HG03039 (cell line): ENCODE data around the gene HSD11B2.
"Not testable (repeated sequence)": the region's sequence is repeated elsewhere in the genome, so short reads cannot be mapped to it uniquely, and the experiment has no call there.

Source experiments
- ATAC-seq: cut with Tn5 transposase; IDR thresholded peaks from one replicate; pipeline ENCODE4 v1.9.1; 2021; ENCODE audit warnings: mild to moderate bottlenecking, moderate library complexity; ENCODE audit not compliant: unreplicated experiment

HSD11B2 gene

DNA sequence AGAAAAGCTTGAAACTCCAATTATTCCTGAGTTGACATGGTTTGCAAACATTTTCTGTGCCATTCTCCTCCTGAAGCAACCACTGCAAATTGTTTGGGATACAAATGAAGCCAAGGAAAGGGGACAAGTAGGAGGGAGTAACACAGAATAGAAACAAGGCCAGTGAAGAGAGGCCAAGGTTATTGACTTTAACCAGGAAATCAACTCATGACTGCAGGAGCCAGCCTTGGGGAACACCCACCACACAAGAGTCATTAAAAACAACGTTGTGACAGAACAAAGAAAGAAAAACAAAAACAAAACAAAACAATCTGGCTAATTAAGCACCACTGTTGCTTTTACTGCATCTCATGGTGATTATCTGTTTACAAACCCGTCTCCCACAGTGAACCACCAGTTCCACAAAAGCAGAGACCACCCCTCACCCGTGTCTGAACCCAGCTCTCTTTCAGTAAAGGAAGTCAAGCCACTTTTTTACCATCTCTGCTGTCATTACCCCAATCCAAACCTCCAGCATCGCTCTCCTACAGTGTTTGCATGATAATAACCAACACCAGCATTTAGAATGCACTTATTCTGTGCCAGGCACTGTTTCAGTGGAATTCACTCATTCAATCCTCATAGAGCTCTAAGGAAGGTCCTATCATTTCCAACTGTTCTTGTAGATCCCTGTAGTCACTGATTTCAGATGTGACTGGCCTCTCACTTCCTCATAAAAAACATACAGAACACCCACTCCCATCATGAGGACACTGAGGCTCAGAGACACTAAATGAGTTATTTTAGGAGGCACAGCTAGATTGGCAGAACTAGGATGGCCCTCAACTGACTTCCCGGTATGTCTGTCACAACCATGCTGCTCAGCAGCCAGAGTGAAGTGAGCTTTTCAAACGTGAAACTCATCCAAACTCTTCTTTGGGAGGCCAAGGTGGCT is 16.7 kb upstream of the HSD11B2 start:
- no peak for ATAC-seq

DNA sequence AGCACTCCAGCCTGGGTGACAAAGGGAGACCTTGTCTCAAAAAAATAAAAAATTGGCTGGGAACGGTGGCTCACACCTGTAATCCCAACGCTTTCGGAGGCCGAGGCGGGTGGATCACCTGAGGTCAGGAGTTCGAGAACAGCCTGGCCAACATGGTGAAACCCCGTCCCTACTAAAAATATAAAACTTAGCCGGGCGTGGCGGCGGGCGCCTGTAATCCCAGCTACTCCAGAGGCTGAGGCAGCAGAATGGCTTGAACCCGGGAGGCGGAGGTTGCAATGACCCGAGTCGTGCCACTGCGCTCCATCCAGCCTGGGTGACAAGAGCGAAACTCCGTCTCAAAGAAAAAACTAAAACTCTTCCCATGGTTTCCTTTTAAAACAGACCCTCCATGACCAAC is 15.5 kb upstream of the HSD11B2 start:
- not testable (repeated sequence) for ATAC-seq

DNA sequence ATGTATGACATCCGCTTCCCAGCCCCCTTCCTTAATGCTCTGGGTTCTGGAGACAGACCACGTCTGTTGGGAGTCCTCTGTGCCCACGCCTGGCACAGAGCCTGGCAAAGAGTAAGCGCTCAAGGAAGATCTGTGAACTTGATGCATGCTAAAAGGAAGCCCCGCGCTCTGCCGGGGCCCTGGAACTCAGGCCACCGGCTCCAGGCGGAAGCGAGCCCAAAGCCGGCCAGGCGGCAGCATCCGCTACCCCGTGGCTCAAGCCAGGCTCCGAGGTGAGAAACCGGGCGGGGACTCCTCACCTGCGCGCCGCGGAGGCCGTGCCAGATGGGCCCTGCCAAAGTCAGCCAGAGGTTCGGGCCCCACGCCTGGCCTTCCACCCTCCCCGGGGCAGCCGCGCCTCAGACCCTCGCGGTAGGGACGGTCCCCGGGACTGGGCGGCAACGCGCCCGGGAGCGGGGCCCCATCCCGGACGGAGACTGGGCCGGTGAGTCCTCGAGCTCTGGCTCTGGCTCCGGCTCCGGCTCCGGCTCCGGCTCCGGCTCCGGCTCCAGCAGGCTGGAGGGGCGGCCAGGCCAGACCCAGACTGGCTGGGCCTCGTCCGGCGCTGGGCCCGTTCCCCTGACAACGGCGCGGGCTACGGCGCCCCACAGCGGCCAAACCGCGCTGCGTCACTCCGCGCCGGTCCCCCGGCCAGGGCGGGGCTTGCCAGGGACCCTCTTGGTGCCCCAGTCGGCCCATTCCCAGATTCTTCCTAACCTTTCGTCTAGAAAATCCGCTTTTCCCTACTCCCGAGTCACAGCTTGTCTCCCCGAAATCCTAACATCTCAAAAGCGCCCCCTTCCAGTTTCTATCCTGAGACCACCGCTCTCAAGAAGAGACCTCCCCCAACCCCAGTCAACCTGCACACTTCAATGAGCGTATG is 14.8 kb upstream of the HSD11B2 start, which contains the start of gene ZDHHC1:
Gene ZDHHC1, minus strand, starts transcription at position 606 of the 922 bp plus-strand sequence. CDS start 8,702 bp downstream, outside the sequence.
- ATAC-seq = no peak

DNA sequence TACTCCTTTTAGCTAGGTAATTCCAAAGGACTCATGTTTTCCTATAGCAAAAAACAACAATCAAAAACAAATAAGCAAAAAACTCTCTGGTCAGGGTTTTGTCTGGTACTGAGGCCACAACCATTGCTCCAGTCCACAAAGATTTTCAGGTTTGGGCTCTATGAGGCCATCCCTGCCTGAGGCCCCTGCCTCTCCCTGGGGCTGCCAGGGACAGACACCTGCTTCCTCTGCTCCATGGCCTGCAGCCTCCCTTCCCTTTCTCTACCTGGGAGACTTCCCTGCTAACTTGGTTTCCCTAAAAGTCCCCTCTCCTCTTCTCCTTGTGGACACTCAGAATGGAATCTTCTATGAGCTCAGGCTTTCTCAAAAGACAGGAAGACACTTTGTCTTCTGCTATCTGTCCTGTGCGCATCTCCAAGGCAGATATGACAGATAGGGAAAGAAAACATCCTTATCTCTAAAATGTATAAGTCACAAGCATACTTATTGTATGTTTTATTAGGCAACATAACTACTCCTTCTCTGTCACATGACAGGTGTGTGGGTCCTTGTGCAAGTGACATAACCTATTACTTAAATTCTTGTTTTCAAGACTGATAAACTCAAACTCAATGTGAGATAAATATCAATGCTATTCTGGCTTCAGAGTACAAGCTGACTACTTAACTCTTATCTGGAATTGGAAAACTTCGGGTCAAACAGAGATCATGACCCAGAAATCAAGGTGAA is 13.4 kb upstream of the HSD11B2 start:
- ATAC-seq = no peak

DNA sequence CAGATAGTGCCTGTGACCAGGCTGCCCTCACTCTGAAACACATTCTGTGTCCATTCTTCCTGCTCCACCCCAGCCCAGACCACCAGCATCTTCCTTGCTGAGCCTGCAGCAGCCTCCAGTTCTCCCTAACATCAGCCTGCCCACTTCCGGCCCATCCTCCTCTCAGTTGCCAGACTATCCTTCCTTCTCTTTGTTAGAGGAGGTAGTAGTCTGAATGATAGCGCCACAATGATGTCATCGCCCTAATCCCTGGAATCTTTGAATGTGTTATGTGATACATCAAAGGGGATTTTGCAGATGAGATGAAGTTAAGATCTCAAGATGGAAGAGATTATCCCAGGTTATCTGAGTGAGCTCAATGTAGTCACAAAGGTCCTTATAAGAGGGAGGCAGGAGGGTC is 11.4 kb upstream of the HSD11B2 start:
- no peak for ATAC-seq

DNA sequence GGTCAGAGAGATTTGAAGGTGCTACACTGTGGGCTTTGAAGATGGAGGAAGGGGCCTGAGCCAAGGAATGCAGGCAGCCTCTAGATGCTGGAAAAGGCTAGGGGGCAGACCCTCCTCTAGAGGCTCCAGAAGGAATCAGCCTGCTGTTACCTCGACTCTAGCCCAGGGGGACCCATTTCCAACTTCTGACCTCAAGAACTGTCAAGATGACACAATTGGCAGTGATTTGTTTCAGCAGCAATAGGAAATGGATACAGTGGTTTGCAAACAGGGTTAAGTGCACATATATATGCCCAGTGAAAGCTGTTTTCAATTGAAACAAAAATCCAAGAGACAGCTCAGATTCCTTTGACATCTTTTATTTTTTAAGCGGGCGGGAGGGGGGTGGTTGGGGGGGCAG is 11.0 kb upstream of the HSD11B2 start:
- no peak for ATAC-seq

DNA sequence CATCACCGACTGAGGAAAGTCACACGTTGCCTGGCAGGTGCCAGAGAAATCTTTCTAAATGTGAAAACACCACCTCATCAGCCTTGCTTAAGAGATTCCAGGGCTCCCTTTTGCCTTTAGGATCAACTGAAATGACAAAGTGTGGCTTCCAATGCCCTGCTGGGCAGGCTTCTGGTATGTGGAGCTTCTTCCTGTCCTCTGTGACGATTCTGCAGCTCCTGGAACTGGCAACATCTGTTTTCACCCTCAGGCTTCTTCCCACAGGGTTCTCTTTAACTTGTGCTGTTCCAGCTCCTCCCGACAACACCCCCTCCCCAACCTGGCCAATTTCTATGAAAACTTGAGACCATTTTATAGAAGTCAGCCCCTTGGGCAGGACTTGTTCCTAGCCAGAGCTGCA is 9.9 kb upstream of the HSD11B2 start:
- ATAC-seq = no peak

DNA sequence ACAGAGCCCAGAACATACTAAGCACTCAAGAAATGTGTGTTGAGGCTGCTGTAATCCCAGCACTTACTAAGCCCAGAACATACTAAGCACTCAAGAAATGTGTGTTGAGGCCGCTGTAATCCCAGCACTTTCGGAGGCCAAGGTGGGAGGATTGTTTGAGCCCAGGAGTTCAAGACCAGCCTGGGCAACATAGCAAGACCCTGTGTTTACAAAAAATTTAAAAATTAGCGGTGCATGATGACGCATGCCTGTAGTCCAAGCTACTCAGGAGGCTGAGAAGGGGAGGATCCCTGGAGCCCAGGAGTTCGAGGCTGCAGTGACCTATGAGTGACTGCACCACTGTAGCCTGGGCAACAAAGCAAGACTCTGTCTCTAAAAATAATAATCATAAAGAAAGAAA is 7.9 kb upstream of the HSD11B2 start:
- no peak for ATAC-seq

DNA sequence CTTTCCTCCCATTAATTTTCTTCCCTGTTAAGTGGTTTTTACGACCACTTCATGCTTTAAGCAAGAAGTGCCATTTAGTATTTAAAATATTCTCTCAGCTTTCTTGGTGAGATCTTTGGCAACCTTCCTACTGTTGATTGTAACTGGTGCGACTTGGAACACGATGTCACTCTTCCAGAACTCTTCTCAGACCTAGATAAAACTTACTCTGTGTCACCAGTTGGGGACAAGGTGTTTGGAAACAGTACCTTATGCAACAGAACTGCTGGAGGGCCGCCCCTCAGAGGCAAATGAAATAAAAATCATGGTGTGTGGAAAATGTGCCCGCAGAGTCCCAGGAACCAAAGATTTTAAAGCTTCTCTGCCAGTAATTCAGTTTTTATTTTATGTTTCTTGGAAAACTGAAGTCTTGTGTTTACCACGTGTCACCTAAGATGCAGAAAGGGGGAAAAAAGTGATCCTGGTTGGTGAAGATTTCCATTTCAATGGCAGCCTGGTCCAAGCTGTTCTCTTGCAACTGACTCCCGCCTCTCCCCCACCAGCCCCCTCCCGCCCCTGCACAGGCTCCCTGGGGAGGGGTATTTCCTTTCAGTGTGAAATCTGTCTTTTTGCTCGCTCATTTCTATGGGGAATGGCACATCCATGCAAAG is 7.2 kb upstream of the HSD11B2 start:
- ATAC-seq = no peak

DNA sequence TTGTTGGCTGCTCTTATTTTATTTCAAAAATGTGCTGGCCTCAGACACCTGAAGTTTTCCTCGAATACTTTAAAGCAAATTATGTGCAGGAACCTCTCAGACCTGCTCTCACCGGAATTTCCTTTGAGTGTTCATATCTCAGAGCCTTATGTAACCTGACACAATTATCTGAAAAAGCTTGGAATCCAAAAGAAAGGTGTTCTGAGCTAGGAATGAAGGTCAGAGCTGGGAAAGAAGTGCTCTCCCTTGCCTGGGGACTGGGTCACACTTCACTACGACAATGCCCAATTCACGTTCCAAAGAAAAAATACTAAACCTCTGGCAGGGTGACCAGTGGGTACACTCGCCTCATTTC is 6.7 kb upstream of the HSD11B2 start:
- no peak for ATAC-seq

DNA sequence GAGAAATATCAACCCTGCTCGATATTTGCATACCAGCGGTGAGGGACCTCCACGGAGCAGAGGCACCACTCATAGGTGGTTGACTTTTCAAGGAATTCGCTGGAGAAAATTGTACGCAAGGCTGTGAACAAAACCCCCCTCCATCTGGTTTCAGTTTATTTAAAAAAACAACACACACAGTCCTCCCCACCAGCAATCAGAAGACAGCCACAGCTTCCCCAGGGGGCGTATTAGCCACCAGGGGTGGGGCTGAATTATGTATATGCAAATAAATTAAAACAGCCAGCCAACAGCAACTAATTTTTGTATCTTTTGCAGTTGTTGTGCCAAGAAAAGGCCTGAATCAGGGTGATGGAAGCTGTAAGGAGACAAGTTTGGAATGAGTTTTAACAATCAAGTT is 5.9 kb upstream of the HSD11B2 start:
- no peak for ATAC-seq

DNA sequence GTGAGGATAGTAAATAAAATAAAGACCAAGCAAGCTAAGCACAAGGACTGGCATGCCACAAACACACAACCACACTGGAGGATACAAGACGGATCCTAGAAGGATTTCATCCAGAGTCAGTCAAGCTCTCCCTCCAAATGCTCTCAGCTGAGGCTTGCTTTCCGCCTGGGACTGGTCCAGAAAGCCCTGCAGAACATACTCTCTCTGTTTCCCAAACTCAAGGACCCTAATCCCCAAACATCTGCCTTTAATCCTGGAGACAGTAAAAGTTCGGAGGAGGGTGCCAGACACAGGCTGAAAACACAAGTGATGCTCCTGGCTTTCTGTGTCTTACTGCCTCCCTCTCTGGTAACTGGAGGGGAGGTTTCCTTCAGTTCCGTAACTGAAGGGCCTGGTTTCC is 5.3 kb upstream of the HSD11B2 start:
- no peak for ATAC-seq

DNA sequence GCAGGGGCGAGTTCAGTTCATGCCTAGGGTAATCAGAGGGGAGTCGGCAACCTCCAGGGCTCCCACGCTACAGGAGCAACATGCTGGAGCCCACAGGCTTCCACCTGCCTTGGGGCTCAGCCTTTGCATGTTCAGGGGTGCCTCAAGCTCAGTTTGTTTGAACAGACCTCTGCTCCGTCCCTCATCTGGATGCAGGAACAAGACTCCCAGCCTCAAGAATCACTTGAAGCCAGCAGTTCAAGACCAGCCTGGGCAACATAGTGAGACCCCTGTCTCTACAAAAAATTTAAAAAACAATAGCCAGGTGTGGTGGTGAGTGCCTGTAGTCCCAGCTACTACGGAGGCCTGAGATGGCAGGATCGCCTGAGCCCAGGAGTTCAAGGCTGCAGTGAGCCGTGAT is 4.9 kb upstream of the HSD11B2 start:
- ATAC-seq = no peak

DNA sequence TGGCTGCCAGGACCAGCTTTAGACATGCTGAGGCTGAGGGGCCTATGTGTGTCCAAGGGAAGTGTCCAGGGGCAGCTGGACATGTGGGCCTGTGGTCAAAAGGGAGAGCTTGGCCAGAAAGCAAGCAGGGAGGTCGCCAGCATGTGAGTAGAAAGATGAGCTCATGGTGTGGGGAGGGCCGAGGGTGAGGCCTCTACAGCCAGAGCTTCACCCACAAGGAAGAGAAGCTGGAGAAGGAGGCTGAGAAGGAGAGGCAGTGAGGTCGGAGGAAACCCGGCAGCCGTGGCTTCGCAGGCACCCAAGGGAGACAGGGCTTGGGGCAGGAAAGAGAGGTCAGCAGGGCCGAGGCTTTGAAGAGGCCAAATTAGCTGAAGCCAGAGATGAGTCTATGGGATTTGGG is 4.0 kb upstream of the HSD11B2 start:
- no peak for ATAC-seq

DNA sequence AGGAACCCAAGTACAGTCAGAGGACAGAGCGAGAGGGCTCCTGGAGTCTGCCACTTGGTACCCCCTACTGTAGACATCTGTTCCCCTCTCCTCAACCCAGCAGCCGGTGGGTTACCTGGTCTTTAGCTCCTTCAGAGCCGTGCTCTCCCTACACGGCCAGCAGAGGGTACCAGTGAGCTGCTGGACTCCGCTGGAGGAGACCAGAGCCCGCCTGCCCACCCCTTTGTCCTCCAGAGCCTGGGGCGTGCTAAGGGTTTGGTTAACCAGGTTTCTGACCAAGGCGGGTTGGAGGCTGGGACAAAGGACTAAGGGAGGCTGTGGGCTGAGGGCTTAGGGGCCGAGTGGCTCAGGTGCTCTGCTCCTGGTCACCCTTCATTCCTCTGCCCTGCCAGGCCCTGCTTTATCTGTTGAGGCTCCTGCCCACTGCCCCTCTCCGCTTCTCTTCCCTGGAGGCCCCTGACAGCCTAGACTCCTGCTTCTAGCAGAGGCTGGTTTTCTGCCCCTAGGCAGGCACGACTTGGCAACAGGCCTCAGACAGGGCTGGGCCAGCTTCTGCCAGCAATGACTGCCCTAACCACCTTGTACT is 2.7 kb upstream of the HSD11B2 start:
- ATAC-seq = no peak

DNA sequence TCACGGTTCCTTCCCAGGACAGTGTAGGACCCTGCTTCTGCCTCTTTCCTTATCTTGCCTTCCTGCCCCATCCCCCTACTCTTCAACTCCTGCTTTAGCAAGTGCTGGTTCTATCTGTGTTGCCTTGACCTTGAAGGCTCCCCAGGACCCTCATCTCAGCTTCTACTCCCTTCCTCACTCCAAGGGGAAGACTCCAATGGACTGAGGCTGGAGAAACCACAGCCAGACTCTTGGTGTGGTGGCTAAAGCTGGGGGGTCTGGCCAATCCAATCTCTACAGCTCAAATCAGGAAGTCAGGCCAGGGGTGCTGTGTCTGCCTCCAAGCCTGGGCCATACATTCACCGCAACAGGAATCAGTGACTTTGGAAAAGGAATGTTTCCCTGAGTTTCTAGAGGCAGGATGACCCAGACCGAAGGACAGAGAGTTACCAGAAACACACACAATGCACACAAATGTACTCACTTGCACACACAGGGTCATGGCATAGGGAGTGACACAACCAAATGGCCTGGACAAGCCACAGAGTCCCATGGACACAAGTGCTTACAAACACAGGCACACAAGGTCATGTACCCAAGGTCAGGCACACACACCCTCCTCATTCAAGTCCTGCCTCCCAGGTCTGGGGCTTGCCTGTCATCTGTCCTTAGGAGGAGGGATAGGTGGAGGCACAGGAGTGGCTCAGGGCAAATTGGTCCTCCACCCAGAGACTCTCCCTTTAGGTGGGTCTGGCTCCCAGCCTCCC is 1.7 kb upstream of the HSD11B2 start:
- no peak for ATAC-seq

DNA sequence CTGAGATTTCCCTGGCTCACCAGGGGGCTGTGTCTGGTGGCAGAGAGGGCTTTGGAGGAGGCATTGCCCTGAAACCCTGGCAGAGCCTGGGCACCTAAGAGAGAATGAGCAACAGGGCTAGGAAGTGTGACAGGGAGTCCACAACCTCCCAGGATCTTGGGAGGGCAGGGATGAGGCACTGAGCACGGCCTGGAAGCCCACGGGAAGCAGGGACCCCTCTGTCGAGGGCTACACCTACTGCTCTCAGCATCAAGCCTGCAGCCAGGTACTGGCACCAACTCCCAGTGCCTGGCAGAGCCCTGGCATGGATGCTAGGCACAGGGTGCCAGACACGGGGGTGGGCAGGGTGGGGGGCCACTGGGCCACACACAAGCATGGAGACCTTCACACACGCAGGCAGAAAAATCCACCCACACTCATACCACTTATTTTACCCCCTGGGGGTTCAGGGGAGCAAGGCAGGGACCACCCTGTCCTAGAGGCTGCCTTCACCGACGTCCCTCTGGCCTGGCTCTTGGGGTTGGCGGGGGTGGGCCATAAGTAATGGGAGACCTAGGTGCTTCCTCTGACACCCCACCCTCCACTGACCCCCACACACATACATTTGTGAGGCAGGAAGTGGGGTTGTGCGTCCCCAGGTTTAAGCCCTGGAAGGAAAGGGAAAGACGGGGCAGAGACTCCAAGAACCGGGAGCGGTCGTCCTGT is 970 bp upstream of the HSD11B2 start:
- no peak for ATAC-seq

DNA sequence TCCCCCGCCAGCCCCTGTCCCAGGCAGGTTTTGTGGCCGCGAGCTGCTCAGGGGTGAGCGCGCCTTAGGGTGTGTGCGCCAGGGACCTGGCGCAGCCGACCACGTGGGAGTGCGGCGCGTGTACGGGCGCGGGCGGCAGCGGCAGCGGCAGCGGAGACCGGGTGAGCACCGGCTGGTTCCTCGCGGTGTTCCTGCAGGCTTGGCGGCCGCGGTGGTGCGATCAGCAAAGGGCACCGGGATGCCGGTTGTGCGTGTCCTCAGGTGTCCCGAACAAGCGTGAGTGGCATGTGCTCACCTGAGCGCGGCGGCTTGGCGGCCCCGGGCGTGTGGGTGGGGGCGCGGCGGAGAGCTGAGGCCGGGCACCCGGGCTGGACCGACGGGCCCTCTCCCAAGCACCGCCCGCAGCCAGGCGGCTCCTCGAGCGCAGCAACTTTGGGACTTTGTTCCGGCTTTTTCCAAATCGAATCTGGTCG is 381 bp upstream of the HSD11B2 start:
- no peak for ATAC-seq
